ENCODE measurements around the gene NRP2.

NRP2 gene

DNA sequence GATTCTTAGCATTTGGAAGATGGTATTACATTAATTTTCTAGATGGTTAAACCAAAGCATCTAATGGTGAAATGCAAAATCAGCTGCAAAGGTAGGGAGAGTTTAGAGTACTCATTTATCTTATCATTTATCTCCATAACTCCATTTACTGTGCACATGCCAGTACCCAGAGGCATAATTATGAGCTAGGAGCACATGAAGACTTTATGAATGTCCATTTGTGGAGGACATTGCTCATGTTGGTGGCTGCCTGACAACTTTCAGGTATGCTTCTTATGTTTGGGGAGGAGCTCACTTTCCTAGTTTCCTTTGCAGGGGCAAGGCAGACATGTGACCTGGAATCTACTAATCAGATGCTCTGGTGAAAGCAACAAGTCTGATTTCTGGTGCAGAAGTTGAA lies 134.0 kb downstream of the NRP2 start:
- no peak for DNase-seq

DNA sequence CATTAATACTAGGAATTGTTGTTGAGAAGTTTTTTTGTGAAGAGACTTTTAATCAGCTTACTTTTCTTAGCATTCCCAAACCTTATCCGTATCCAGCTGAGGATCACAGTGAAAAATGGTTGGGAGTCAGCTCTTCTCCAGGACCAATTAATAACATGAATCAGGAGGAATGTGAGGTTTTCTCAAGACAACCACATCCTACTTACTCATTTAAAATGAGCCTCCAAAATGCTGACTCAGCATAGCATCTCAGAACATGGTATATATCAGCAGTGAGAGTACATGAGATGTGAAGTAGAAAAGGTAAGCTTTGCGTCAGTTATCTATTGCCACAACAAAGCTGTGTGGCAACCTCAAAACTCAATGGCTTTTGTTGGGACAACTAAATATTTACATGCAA lies 140.3 kb downstream of the NRP2 start:
- DNase-seq = no peak

DNA sequence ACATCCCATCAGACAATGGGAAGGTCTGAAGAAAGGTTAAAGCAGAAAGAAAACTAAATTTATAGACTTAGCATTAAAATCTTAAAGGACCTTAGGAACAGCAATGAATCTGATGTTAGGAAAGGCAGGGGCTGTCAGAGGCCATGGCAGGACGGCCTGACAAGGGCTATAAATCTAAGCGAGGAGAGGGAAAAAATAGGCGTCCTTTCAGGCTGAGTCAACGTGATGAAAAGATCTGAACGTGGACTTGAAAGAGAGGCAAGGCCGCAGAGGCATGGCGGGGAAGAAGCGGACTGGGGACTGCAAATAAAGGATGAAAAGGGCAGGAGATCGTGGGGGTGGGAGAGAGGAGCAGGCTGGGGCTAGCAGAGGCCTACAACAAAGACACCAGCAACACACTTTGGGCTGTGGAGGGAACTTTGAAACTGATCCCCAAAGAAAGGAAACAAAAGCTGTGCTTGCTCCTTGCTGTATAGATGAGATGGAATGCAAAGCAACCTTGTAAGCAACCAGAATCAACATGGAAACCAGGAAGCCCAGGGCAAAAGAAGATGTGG lies 145.6 kb downstream of the NRP2 start:
- DNase-seq = no peak

DNA sequence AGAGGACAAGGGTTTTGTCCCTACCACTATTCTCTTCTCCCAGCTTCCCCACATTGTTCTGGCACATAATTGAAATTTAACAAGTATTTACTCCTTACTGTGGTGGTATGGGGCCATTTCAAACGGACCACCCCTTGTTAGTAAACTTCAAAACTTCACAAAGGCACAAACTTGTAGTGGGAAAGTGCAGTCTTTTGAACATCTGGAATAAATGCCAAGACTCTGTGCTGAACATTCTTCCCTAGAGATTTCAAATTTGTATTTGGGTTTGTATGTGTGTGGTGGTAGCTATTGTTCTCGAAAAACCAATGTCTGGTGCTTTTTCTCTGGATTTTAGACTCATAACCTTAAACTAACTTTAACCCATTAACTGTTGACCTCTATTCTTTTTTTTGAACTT lies 151.6 kb downstream of the NRP2 start:
- no peak for DNase-seq

DNA sequence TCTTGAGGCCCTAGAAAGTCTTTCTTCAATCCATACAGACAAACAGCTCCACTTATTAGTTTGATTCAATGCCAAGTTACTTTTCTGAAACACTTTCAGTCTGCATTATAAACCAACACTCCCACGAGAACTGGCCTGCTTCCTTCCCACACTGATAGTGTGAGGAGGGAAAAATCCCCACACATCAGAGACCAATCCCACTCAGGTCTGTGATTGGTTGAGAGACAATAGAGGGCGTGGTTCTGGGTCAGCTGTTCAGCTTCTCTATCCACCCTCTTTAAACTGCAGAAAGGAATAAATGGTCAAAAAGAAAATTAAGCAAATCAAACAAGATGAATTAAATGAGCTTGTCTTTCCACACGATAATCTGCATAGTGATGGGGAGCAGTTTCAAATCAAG lies 152.5 kb downstream of the NRP2 start:
- DNase-seq = no peak

DNA sequence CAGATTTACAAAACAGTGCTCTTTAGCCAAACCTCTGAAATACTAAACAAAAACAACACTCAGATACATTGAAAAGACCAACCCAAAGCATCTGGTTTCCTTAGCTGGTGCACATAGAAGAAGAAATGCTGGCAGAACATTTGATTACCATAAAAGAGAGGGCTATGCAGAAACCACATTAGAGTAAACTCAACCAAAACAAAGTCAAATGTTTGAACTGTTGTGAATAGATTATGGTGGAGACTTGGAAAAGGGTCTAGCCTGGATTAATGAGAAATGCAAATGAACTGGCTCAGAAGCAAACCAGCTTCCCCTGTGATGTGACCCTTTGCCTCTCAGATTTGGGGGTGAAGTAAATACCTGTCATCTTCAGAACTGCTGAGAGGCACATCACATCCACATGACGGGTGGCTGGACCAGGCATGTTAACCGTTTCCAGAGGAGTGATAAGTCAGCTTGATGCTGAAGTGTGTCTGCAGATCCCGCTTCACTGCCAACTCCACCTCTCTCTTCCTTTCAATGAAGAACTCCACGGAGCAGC lies 153.0 kb downstream of the NRP2 start:
- no peak for DNase-seq

DNA sequence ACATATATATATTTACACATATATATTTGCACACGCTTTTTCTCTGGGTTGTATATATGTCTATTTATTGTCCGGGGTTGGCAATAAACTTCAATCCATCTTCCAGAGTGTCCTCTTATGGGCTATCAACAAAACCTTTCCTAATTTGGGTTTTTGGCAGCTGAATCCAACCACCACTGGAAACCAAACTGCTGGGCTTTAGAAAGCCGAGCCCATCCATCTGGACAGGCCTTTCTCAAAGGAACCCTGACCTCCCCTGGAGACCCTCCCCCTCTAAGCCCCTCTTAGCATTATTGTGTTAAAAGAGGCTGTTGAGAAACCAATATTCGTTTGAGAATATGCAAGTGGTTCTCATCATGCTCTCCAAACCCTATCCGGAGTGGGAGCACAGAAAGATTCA lies 153.6 kb downstream of the NRP2 start:
- DNase-seq = no peak

DNA sequence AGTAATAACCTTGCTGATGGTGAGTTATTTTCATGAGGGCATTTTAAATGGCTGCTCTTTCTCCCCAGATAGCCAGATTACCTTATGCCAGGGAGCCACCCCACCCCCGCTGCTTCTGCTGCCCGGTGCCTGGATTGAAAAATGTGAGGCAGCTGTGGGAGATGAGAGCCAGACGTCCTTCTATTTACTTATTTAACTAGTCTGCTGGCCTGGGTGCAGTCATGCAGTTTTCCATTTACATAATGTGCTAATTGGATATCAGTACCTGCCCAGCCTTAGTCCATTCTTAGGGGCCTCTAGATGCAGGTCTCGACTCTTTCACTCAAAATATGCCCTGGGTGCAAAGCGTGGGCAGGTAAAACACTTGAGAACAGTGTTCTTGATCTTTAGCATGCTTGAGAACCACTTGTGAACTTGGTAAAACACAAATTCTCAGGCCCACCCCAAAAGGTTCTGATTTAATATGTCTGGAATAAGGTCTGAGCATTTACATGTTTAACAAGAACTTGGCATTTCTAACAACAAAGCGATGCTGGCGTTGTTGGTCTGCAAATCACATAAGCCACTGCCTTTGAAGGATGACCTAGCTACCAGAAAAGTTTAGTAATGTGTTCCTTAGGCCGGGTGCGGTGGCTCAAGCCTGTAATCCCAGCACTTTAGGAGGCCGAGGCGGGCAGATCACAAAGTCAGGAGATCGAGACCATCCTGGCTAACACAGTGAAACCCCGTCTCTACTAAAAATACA lies 154.3 kb downstream of the NRP2 start:
- DNase-seq = no peak

DNA sequence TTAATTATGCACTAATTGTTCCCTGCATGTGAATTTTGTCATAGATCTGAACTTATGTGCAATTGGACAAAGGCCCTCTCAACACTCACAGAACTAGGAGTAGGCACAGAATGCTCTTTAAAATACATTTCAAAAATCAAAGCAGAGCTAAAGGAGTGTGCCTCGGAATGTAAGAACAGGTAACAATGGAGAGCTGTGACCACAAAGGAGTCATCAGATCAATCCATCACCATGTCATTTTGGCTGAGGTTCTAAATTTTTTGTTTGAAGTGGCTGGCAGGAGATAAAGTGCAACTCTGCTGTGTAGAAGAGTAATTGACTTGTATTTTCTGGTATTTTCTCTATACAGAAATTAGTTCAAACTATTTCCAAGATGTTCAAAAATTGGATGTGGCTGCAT lies 155.4 kb downstream of the NRP2 start:
- no peak for DNase-seq

DNA sequence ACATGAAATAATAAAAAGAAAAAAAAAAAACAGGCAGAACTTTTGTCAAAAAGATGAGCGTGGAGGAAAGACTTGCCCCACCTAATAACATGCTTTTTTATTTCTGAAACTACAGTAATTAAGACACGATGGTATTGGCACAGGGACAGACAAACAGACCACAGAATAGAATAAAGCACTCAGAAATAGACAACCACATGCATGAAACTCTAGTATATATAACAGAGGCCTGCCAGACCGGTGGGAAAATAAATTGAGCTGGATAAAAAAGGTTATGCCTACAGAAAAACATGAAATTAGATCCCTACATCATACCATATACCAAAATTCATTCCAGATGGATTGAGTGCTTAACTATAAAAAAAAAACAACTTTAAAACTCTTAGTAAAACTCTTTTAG lies 163.1 kb downstream of the NRP2 start:
- DNase-seq = no peak

All from NCI-H1048 (cell line).